Astrocyte (in vitro differentiated cells and primary cell): ENCODE data around the gene BIRC7. TPM values are rescaled to one million over a fixed set of nuclear protein-coding genes. Genes with fewer than 3 reads are reported as not detected.

Experiments used
- DNase-seq: peaks from one replicate; pipeline ENCODE4 v3.0.0-alpha.2; 2010; ENCODE audit warnings: low read depth
- FAIRE-seq: peaks from 2 replicates; lab custom pipeline; 2011; peaks lifted over from hg19 to GRCh38; lab: Jason Lieb, UNC
- H2AFZ ChIP-seq: 2 replicates; pipeline ENCODE4 v1.6.0; 2012; ENCODE audit warnings: low read depth, low read length, inconsistent platforms
- H3K27ac ChIP-seq: 2 replicates; pipeline ENCODE4 v1.5.1; 2011; ENCODE audit warnings: low read depth, low read length, inconsistent platforms
- H3K27me3 ChIP-seq: 2 replicates; pipeline ENCODE4 v1.6.0; 2011; ENCODE audit warnings: low read length, inconsistent platforms; ENCODE audit not compliant: insufficient read depth
- H3K36me3 ChIP-seq: 2 replicates; pipeline ENCODE4 v1.5.1; 2011; ENCODE audit warnings: low read length, inconsistent platforms; ENCODE audit not compliant: insufficient read depth
- H3K4me1 ChIP-seq: 2 replicates; pipeline ENCODE4 v1.5.1; 2011; ENCODE audit warnings: low read length, inconsistent platforms; ENCODE audit not compliant: insufficient read depth
- H3K4me2 ChIP-seq: 2 replicates; pipeline ENCODE4 v1.6.0; 2012; ENCODE audit warnings: low read length, inconsistent platforms
- H3K4me3 ChIP-seq: 2 replicates; pipeline ENCODE4 v1.5.1; 2011; ENCODE audit warnings: low read depth, mild to moderate bottlenecking, low read length, inconsistent platforms; ENCODE audit not compliant: insufficient read depth
- H3K79me2 ChIP-seq: 2 replicates; pipeline ENCODE4 v1.6.0; 2012; ENCODE audit warnings: mild to moderate bottlenecking, low read length, inconsistent platforms; ENCODE audit not compliant: insufficient read depth
- H3K9ac ChIP-seq: 2 replicates; pipeline ENCODE4 v1.6.0; 2012; ENCODE audit warnings: mild to moderate bottlenecking, low read length, inconsistent platforms
- H3K9me3 ChIP-seq: 2 replicates; pipeline ENCODE4 v1.5.1; 2012; ENCODE audit warnings: low read depth, mild to moderate bottlenecking, low read length, inconsistent platforms; ENCODE audit not compliant: insufficient read depth
- H4K20me1 ChIP-seq: 2 replicates; pipeline ENCODE4 v1.6.0; 2012; ENCODE audit warnings: low read length, inconsistent platforms; ENCODE audit not compliant: insufficient read depth
- H3K27ac Mint-ChIP-seq: one replicate; pipeline ENCODE4 v1.8.0; 2021; ENCODE audit warnings: mild to moderate bottlenecking, mixed read lengths; ENCODE audit not compliant: unreplicated experiment
- H3K27me3 Mint-ChIP-seq: one replicate; pipeline ENCODE4 v1.8.0; 2021; ENCODE audit warnings: low read depth, mixed read lengths; ENCODE audit not compliant: unreplicated experiment
- H3K36me3 Mint-ChIP-seq: one replicate; pipeline ENCODE4 v1.8.0; 2021; ENCODE audit warnings: low read depth, mixed read lengths; ENCODE audit not compliant: unreplicated experiment
- H3K4me1 Mint-ChIP-seq: one replicate; pipeline ENCODE4 v1.8.0; 2021; ENCODE audit warnings: low read depth, mixed read lengths; ENCODE audit not compliant: unreplicated experiment
- H3K4me3 Mint-ChIP-seq: one replicate; pipeline ENCODE4 v1.8.0; 2021; ENCODE audit warnings: mild to moderate bottlenecking, moderate library complexity, mixed read lengths; ENCODE audit not compliant: unreplicated experiment
- H3K9me3 Mint-ChIP-seq: one replicate; pipeline ENCODE4 v1.8.0; 2021; ENCODE audit warnings: mild to moderate bottlenecking, mixed read lengths; ENCODE audit not compliant: unreplicated experiment
- CTCF ChIP-seq: IDR thresholded peaks from 2 replicates; pipeline ENCODE4 v1.5.1; 2011; ENCODE audit warnings: low read depth, mild to moderate bottlenecking, inconsistent platforms, low read length, moderate library complexity; ENCODE audit not compliant: insufficient read depth
- EZH2 ChIP-seq: IDR thresholded peaks from 2 replicates; pipeline ENCODE4 v1.6.1; 2012; ENCODE audit warnings: mild to moderate bottlenecking, low read length, inconsistent platforms; ENCODE audit not compliant: insufficient read depth
- total RNA-seq: library from RNA; stranded (reverse); gene quantifications from 2 replicates; pipeline ENCODE4 v1.2.1, GENCODE V29; 2021

The BIRC7 gene
- total RNA-seq, 1 donor from 2014 or later, result 3.3 TPM

DNA sequence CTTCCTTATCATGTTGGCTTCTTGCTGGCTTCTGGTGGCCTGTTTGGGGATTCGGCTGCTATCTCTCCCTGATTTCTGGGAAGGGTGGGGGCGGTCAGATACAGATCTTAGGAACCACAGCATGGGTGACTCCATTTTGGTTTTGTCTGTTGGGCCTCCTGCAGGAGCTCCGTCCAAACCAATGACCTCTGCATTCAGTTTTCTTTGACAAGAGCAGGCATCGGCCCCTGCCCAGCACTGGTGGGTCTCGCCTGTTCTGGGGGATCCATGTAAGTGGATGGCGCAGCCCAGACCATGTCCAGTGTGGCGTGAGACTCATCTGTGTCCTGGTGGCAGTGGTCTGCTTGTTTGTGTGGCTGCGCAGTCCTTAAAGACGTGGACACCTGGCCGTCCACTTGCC is 28.3 kb downstream of the BIRC7 start:
- Mint-ChIP-seq H3K36me3 (peaks cover 4% of the 10 kb centered on the region), H3K4me3 (no peak overlapping the region), H3K9me3 (peaks cover 3% of the 10 kb centered on the region), H3K4me1 (peaks cover 32% of the 10 kb centered on the region), H3K27ac (no peak overlapping the region), H3K27me3 (no peaks in the 10 kb centered on the region)
- Histone ChIP-seq H3K4me2 (no peak overlapping the region), H3K27ac (no peak overlapping the region), H3K36me3 (no peaks in the 10 kb centered on the region), H3K4me1 (peaks cover 11% of the 10 kb centered on the region), H3K9ac (no peak overlapping the region), H3K9me3 (no peaks in the 10 kb centered on the region), H3K79me2 (no peaks in the 10 kb centered on the region), H2AFZ (no peak overlapping the region), H3K27me3 (no peaks in the 10 kb centered on the region), H3K4me3 (no peak overlapping the region), H4K20me1 (no peaks in the 10 kb centered on the region)
- no peak for DNase-seq
- no peak for FAIRE-seq
- TF ChIP-seq EZH2, result no peak
- TF ChIP-seq CTCF, result no peak

DNA sequence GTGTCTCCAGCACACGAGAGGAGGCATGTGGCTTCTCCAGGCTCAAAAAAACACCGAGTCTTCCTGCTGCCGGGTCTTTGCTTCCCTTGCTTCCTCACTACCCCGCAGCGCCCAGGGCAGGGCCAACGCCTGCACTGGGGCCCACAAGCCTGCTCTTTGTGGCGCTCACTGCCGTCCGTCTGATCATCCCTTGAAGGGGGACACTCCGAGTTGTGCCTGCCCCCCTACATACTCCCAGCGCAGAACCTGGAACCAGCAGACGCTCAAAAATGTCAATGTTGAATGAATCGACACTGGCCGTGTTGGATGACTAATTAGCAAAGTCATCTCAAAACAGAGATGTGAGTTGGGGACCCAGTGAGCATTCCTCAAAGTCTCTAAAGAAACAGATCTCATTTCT is 28.8 kb downstream of the BIRC7 start:
- peak overlapping the region; percentile 98 for H3K27ac Mint-ChIP-seq

More for the DNA sequence above, 28.8 kb downstream of the BIRC7 start:
- FAIRE-seq (no peak), DNase-seq (no peak)
- H2AFZ ChIP-seq, result no peak overlapping the region
- no peak overlapping the region for H3K9ac ChIP-seq
- no peaks in the 10 kb centered on the region for H3K27me3 Mint-ChIP-seq
- peaks cover 11% of the 10 kb centered on the region for H3K4me1 ChIP-seq
- H3K9me3 ChIP-seq, result no peaks in the 10 kb centered on the region
- no peak for TF ChIP-seq CTCF
- no peak for TF ChIP-seq EZH2
- peaks cover 30% of the 10 kb centered on the region for H3K4me1 Mint-ChIP-seq
- H3K27me3 ChIP-seq, result no peaks in the 10 kb centered on the region
- H3K4me3 Mint-ChIP-seq, result no peak overlapping the region
- H3K79me2 ChIP-seq, result no peaks in the 10 kb centered on the region
- H3K9me3 Mint-ChIP-seq, result no peaks in the 10 kb centered on the region
- no peak overlapping the region for H3K27ac ChIP-seq
- no peaks in the 10 kb centered on the region for H3K36me3 Mint-ChIP-seq
- H4K20me1 ChIP-seq, result no peaks in the 10 kb centered on the region
- H3K4me2 ChIP-seq, result no peak overlapping the region
- no peaks in the 10 kb centered on the region for H3K36me3 ChIP-seq
- H3K4me3 ChIP-seq, result no peak overlapping the region
